H1 (cell line): ENCODE data around the gene TMEM182. TPM values are rescaled to one million over a fixed set of nuclear protein-coding genes. Genes with fewer than 3 reads are reported as not detected.

Experiments
- CTCF ChIA-PET: fragments of 300-600 bp; sonication (Branson Sonifier 250); formaldehyde crosslinking; loops from one replicate; lab custom pipeline; 2021; ENCODE audit not compliant: partially characterized antibody; lab: Charles Lee
- POLR2A ChIA-PET: fragments of 300-600 bp; sonication (Branson Sonifier 250); formaldehyde crosslinking; loops from one replicate; lab custom pipeline; 2021; ENCODE audit warnings: inconsistent platforms; ENCODE audit not compliant: partially characterized antibody; lab: Charles Lee
- DNase-seq, 2 experiments: peaks; one replicate each; pipeline versions ENCODE4 v3.0.0 to v3.0.0-alpha.2; 2010 to 2022; ENCODE audit warnings: low spot score in 2 of 2, low read depth in 1 of 2, mixed read lengths in 1 of 2
- FAIRE-seq: peaks from 2 replicates; lab custom pipeline; 2011; peaks lifted over from hg19 to GRCh38; lab: Jason Lieb, UNC
- H2AFZ ChIP-seq: 2 replicates; pipeline ENCODE4 v1.8.1; 2012; ENCODE audit warnings: low read length, inconsistent platforms
- H2AK5ac ChIP-seq: 2 replicates; pipeline ENCODE4 v1.6.1; 2013; ENCODE audit warnings: low read depth, low read length
- H2BK120ac ChIP-seq: replicated peaks from 2 replicates; pipeline ENCODE3; 2013; ENCODE audit warnings: low read depth, low read length, inconsistent platforms
- H2BK12ac ChIP-seq: 2 replicates; pipeline ENCODE4 v1.6.1; 2013; ENCODE audit warnings: low read depth, low read length
- H2BK15ac ChIP-seq: 2 replicates; pipeline ENCODE4 v1.6.1; 2013; ENCODE audit warnings: low read length
- H2BK20ac ChIP-seq: 2 replicates; pipeline ENCODE4 v1.6.1; 2013; ENCODE audit warnings: low read length
- H2BK5ac ChIP-seq: 2 replicates; pipeline ENCODE4 v1.6.1; 2013; ENCODE audit warnings: low read depth, low read length
- H3K14ac ChIP-seq: 2 replicates; pipeline ENCODE4 v1.6.1; 2013; ENCODE audit warnings: inconsistent platforms; ENCODE audit not compliant: insufficient read length
- H3K18ac ChIP-seq: 2 replicates; pipeline ENCODE4 v1.6.1; 2013; ENCODE audit warnings: low read length; ENCODE audit errors: extremely low read depth
- H3K23ac ChIP-seq: 2 replicates; pipeline ENCODE4 v1.6.1; 2013; ENCODE audit warnings: inconsistent platforms; ENCODE audit not compliant: insufficient read length
- H3K23me2 ChIP-seq: 2 replicates; pipeline ENCODE4 v1.6.1; 2013; ENCODE audit warnings: low read depth, low read length
- H3K27ac ChIP-seq: 2 replicates; pipeline ENCODE4 v1.6.1; 2011; ENCODE audit warnings: low read depth, low read length, inconsistent platforms
- H3K27me3 ChIP-seq, 4 experiments: replicated peaks in 1 of 4; 1 replicate in 1 of 4; 2 replicates in 3 of 4; pipeline versions ENCODE4 v1.6.1 to v1.8.1; 2011 to 2013; ENCODE audit warnings: low read length in 3 of 4, mild to moderate bottlenecking in 3 of 4, inconsistent platforms in 2 of 4, mixed read lengths in 2 of 4, moderate library complexity in 1 of 4; ENCODE audit not compliant: control insufficient read depth in 3 of 4, insufficient read depth in 3 of 4; ENCODE audit errors: extremely low read depth in 1 of 4
- H3K36me3 ChIP-seq, 4 experiments: 2 replicates each; pipeline versions ENCODE4 v1.6.1 to v1.8.1; 2011 to 2013; ENCODE audit warnings: mild to moderate bottlenecking in 4 of 4, low read length in 3 of 4, moderate library complexity in 2 of 4, control low read depth in 1 of 4, inconsistent platforms in 1 of 4; ENCODE audit not compliant: insufficient read depth in 4 of 4, control insufficient read depth in 2 of 4
- H3K4ac ChIP-seq: replicated peaks from 2 replicates; pipeline ENCODE3; 2013; ENCODE audit warnings: low read length, low read depth, mixed read lengths, inconsistent platforms; ENCODE audit not compliant: insufficient read length
- H3K4me1 ChIP-seq, 4 experiments: replicated peaks in 1 of 4; 1 replicate in 1 of 4; 2 replicates in 3 of 4; pipeline versions ENCODE4 v1.6.1 to v1.8.1; 2011 to 2013; ENCODE audit warnings: low read length in 3 of 4, inconsistent platforms in 2 of 4, mixed read lengths in 1 of 4; ENCODE audit not compliant: insufficient read depth in 4 of 4, control insufficient read depth in 3 of 4
- H3K4me2 ChIP-seq, 2 experiments: 2 replicates each; pipeline versions ENCODE4 v1.6.1 to v1.8.1; 2011 to 2013; ENCODE audit warnings: low read depth in 2 of 2, low read length in 2 of 2, control low read depth in 1 of 2, inconsistent platforms in 1 of 2, mild to moderate bottlenecking in 1 of 2; ENCODE audit not compliant: insufficient read depth in 1 of 2
- H3K4me3 ChIP-seq, 4 experiments: fragments of 200-600, 300-600 bp in 1 of 4; sonication (generic), shearing (Covaris generic), sonication (Bioruptor Twin) in 1 of 4; 2 replicates each; pipeline versions ENCODE4 v1.5.1 to v1.8.1; 2011 to 2016; ENCODE audit warnings: low read length in 4 of 4, low read depth in 3 of 4, control low read depth in 2 of 4, inconsistent platforms in 2 of 4, mild to moderate bottlenecking in 2 of 4, mixed read lengths in 1 of 4, moderate library complexity in 1 of 4; ENCODE audit not compliant: insufficient read depth in 2 of 4; ENCODE audit errors: extremely low read depth in 1 of 4
- H3K56ac ChIP-seq: replicated peaks from 2 replicates; pipeline ENCODE3; 2013; ENCODE audit warnings: low read depth, mild to moderate bottlenecking, mixed read lengths, low read length, inconsistent platforms; ENCODE audit not compliant: insufficient read length
- H3K79me1 ChIP-seq: 2 replicates; pipeline ENCODE4 v1.6.1; 2013; ENCODE audit warnings: low read depth, low read length, control low read depth
- H3K79me2 ChIP-seq, 2 experiments: 2 replicates each; pipeline versions ENCODE4 v1.6.1 to v1.8.1; 2012 to 2013; ENCODE audit warnings: low read length in 2 of 2, mild to moderate bottlenecking in 2 of 2, inconsistent platforms in 1 of 2; ENCODE audit not compliant: insufficient read depth in 2 of 2, control insufficient read depth in 1 of 2
- H3K9ac ChIP-seq, 4 experiments: replicated peaks in 1 of 4; 1 replicate in 1 of 4; 2 replicates in 3 of 4; pipeline versions ENCODE4 v1.6.1 to v1.8.1; 2011 to 2013; ENCODE audit warnings: low read depth in 3 of 4, low read length in 3 of 4, control low read depth in 2 of 4, mild to moderate bottlenecking in 2 of 4, moderate library complexity in 2 of 4, inconsistent platforms in 1 of 4; ENCODE audit errors: extremely low read depth in 1 of 4
- H3K9me3 ChIP-seq, 2 experiments: 2 replicates each; pipeline versions ENCODE4 v1.6.1 to v1.8.1; 2012 to 2013; ENCODE audit warnings: mild to moderate bottlenecking in 2 of 2, moderate library complexity in 2 of 2, control low read depth in 1 of 2, inconsistent platforms in 1 of 2, low read depth in 1 of 2, low read length in 1 of 2, mixed read lengths in 1 of 2; ENCODE audit not compliant: insufficient read depth in 2 of 2
- H4K20me1 ChIP-seq, 2 experiments: replicated peaks in 1 of 2; 2 replicates each; pipeline versions ENCODE3 to v1.8.1; 2011 to 2013; ENCODE audit warnings: inconsistent platforms in 2 of 2, low read length in 2 of 2, mild to moderate bottlenecking in 1 of 2; ENCODE audit not compliant: insufficient read depth in 2 of 2, control insufficient read depth in 1 of 2
- H4K5ac ChIP-seq: 2 replicates; pipeline ENCODE4 v1.6.1; 2013; ENCODE audit warnings: low read length, low read depth, mixed read lengths, inconsistent platforms; ENCODE audit not compliant: insufficient read length
- H4K8ac ChIP-seq: 2 replicates; pipeline ENCODE4 v1.8.0; 2013; ENCODE audit warnings: mild to moderate bottlenecking, moderate library complexity, low read length, inconsistent platforms; ENCODE audit not compliant: insufficient read depth; ENCODE audit errors: extremely low read depth
- H4K91ac ChIP-seq: replicated peaks from 2 replicates; pipeline ENCODE3; 2013; ENCODE audit warnings: low read length, mixed read lengths, inconsistent platforms; ENCODE audit not compliant: insufficient read length
- EGR1 ChIP-seq: IDR thresholded peaks from 2 replicates; pipeline ENCODE4 v1.6.1; 2011; ENCODE audit warnings: low read depth, low read length, borderline replicate concordance
- GABPA ChIP-seq: IDR thresholded peaks from 2 replicates; pipeline ENCODE4 v1.6.1; 2011; ENCODE audit warnings: mild to moderate bottlenecking, low read length, moderate library complexity, borderline replicate concordance; ENCODE audit not compliant: insufficient read depth
- NRF1 ChIP-seq: IDR thresholded peaks from 2 replicates; pipeline ENCODE4 v1.6.1; 2011; ENCODE audit warnings: mild to moderate bottlenecking, low read depth, low read length, improper control_type of control experiment
- RAD21 ChIP-seq, 2 experiments: IDR thresholded peaks in 1 of 2; conservative IDR thresholded peaks in 1 of 2; 2 replicates each; pipeline ENCODE4 v1.6.1; 2011; ENCODE audit warnings: low read depth in 2 of 2, low read length in 2 of 2, improper control_type of control experiment in 1 of 2, inconsistent platforms in 1 of 2, mild to moderate bottlenecking in 1 of 2, moderate library complexity in 1 of 2
- RNF2 ChIP-seq: fragments of 200-900, 300-1000 bp; sonication (generic); IDR thresholded peaks from 2 replicates; pipeline ENCODE4 v1.7.1; 2016; ENCODE audit warnings: borderline replicate concordance, low read depth, mild to moderate bottlenecking, antibody characterized with exemption, low read length; ENCODE audit not compliant: poor library complexity, severe bottlenecking; ENCODE audit errors: missing control alignments
- WGBS, 2 experiments: shearing (Covaris generic) in 1 of 2; methylation state at CpG; one replicate each; pipeline versions ENCODE4 v1.1.6 to v1.1.7; 2013 to 2015; ENCODE audit warnings: low lambda C conversion rate in 2 of 2, mixed read lengths in 2 of 2, inconsistent platforms in 1 of 2, low coverage in 1 of 2, missing lambda C conversion rate in 1 of 2; ENCODE audit not compliant: insufficient replicate concordance in 2 of 2, insufficient coverage in 1 of 2, insufficient read length in 1 of 2; ENCODE audit errors: extremely low coverage in 1 of 2, missing lambda C conversion rate in 1 of 2; 5-methylcytosine and 5-hydroxymethylcytosine counted together
- polyA plus RNA-seq, 7 experiments: library from polyadenylated mRNA; depleted of rRNA in 3 of 7; stranded (reverse) in 5 of 7; unstranded in 2 of 7; fragments of >200 nt in 5 of 7; fragments of 200-250 nt in 2 of 7; gene quantifications; 1 replicate in 5 of 7; 2 replicates in 1 of 7; 4 replicates in 1 of 7; pipeline versions ENCODE4 v1.2.1 to v1.2.3, GENCODE V29; 2011 to 2013; ENCODE audit warnings: missing spikeins in 2 of 7, mixed read lengths in 2 of 7
- total RNA-seq: library from RNA; stranded (reverse); fragmentation: NEBNext Ultra II Directional; extraction: Animal tissue kit (Norgen Biotek cat#: 25700); gene quantifications from 2 replicates; pipeline ENCODE4 v1.2.1, GENCODE V29; 2021
- TF ChIP-seq, protein P1 (sequence below), 3 experiments: IDR thresholded peaks; 1 replicate in 2 of 3; 2 replicates in 1 of 3; pipeline versions ENCODE4 v1.5.1 to v1.6.1; 2011; ENCODE audit warnings: low read length in 3 of 3, mild to moderate bottlenecking in 3 of 3, inconsistent platforms in 2 of 3, low read depth in 1 of 3, moderate library complexity in 1 of 3; ENCODE audit not compliant: insufficient read depth in 1 of 3; ENCODE audit errors: control extremely low read depth in 1 of 3

The TMEM182 gene
- total and polyA plus RNA-seq, 2 of the 8 experiments (the other 6 are each of a cell fraction or from before 2014, with no cell fraction given), result 3.1 to 4.3 TPM

GRCh38 chr2:102848366-102848839 is 86.6 kb downstream of the TMEM182 start:
- no peak overlapping the region for H3K4ac ChIP-seq
- H3K4me1 ChIP-seq, result peaks cover 0 to 3% (median 1%) of the 10 kb centered on the region in 4 experiments; a peak in 2 of 7 replicates
- no peak overlapping the region for H3K23ac ChIP-seq
- H3K9me3 ChIP-seq, result no peaks in the 10 kb centered on the region; a peak in 2 of 4 replicates
- H3K18ac ChIP-seq, result no peak overlapping the region
- no peak overlapping the region for H2BK15ac ChIP-seq
- no peaks in the 10 kb centered on the region for H3K23me2 ChIP-seq
- H4K5ac ChIP-seq, result no peak overlapping the region
- no peak overlapping the region for H3K14ac ChIP-seq
- H3K36me3 ChIP-seq, result no peaks in the 10 kb centered on the region
- FAIRE-seq, result no peak
- H2BK20ac ChIP-seq, result no peak overlapping the region
- no peak overlapping the region for H3K56ac ChIP-seq
- no peak overlapping the region for H2BK120ac ChIP-seq
- H4K8ac ChIP-seq, result no peak overlapping the region
- no peak overlapping the region for H2AK5ac ChIP-seq
- peak; percentile 70 to 91 for DNase-seq
- peak overlapping the region; percentile 92 for H2AFZ ChIP-seq
- H4K91ac ChIP-seq, result no peak overlapping the region
- no peak overlapping the region for H3K27ac ChIP-seq
- peak overlapping the region; percentile 26 to 61; a peak in 3 of 4 replicates for H3K4me2 ChIP-seq
- peak; percentile 20; the same call in 1 of the 2 replicates for TF ChIP-seq EGR1
- TF ChIP-seq RNF2, result no peak
- peak in 1 of 2 experiments; percentile 48; a peak in 2 of 4 replicates for TF ChIP-seq RAD21 (IDR thresholded peaks at IDR 0.05 in 1 of 2, conservative IDR thresholded peaks at IDR 0.05 in 1 of 2; ENCODE audit: low read depth in 2 of 2, low read length in 2 of 2)
- TF ChIP-seq GABPA, result no peak
- TF ChIP-seq, protein P1, sequence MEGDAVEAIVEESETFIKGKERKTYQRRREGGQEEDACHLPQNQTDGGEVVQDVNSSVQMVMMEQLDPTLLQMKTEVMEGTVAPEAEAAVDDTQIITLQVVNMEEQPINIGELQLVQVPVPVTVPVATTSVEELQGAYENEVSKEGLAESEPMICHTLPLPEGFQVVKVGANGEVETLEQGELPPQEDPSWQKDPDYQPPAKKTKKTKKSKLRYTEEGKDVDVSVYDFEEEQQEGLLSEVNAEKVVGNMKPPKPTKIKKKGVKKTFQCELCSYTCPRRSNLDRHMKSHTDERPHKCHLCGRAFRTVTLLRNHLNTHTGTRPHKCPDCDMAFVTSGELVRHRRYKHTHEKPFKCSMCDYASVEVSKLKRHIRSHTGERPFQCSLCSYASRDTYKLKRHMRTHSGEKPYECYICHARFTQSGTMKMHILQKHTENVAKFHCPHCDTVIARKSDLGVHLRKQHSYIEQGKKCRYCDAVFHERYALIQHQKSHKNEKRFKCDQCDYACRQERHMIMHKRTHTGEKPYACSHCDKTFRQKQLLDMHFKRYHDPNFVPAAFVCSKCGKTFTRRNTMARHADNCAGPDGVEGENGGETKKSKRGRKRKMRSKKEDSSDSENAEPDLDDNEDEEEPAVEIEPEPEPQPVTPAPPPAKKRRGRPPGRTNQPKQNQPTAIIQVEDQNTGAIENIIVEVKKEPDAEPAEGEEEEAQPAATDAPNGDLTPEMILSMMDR (IDR thresholded peaks at IDR 0.05; ENCODE audit: control extremely low read depth in 1 of 3, insufficient read depth in 1 of 3, low read depth in 1 of 3, low read length in 3 of 3), result peak in 2 of 3 experiments; percentile 9 to 17; a peak in 2 of 4 replicates
- peak; percentile 94 for TF ChIP-seq NRF1
- POLR2A ChIA-PET, result no interaction called here
- H3K79me1 ChIP-seq, result no peaks in the 10 kb centered on the region
- H3K4me3 ChIP-seq, result peak overlapping the region in 2 of 4 experiments; percentile 9 to 46; a peak in 4 of 8 replicates
- H3K79me2 ChIP-seq, result no peaks in the 10 kb centered on the region
- no peak overlapping the region for H3K9ac ChIP-seq
- H2BK12ac ChIP-seq, result no peak overlapping the region
- CTCF ChIA-PET, result interaction anchor here (0.6 to 4.8 kb wide), 7 partner anchors 9 to 254 kb away, joined by 3 to 18 read pairs (median 3); no protein-coding TSS in a partner anchor
- WGBS, 2 experiments, result 6% methylated on average over 12 of the region's 12 CpGs; no CpG with 5 or more reads in 1 of the 2 experiments
- no peak overlapping the region for H2BK5ac ChIP-seq
- H3K27me3 ChIP-seq, result no peaks in the 10 kb centered on the region
- H4K20me1 ChIP-seq, result no peaks in the 10 kb centered on the region
